Upper lobe of left lung (tissue), 4 donors: ENCODE measurements around the gene ACTR5.

Source experiments
- CTCF ChIP-seq, 6 experiments: fragments of 450-650 bp in 4 of 6; fragments of 200-600 bp in 2 of 6; sonication (generic) in 2 of 6; IDR thresholded peaks; one replicate each; pipeline ENCODE4 v1.5.1; 2016 to 2019; ENCODE audit warnings: antibody characterized with exemption in 6 of 6
- EP300 ChIP-seq, 4 donors: sonication (generic); formaldehyde crosslinking; IDR thresholded peaks; one replicate each; pipeline ENCODE4 v1.5.1; 2017; ENCODE audit warnings: antibody characterized with exemption in 4 of 4, control low read depth in 2 of 4
- POLR2A ChIP-seq, 4 donors: fragments of 450-650 bp; IDR thresholded peaks; one replicate each; pipeline ENCODE4 v1.5.1; 2016 to 2017; ENCODE audit warnings: antibody characterized with exemption in 4 of 4, mild to moderate bottlenecking in 2 of 4
- POLR2AphosphoS5 ChIP-seq, 2 donors: sonication (generic); formaldehyde crosslinking; IDR thresholded peaks; one replicate each; pipeline ENCODE4 v1.5.1; 2017; ENCODE audit warnings: antibody characterized with exemption in 2 of 2

- TF ChIP-seq CTCF (IDR thresholded peaks at IDR 0.05) (no peak), EP300 (IDR thresholded peaks at IDR 0.05) (no peak), POLR2A (IDR thresholded peaks at IDR 0.05) (no peak), POLR2AphosphoS5 (IDR thresholded peaks at IDR 0.05) (no peak)
These were observed 15.4 kb downstream of the ACTR5 start for GRCh38 chr20:38763616-38764015.
